Measurements from ENCODE around the gene MLNR. TPM values are rescaled to one million over a fixed set of nuclear protein-coding genes. Genes with fewer than 3 reads are reported as not detected.

Gene MLNR, protein sequence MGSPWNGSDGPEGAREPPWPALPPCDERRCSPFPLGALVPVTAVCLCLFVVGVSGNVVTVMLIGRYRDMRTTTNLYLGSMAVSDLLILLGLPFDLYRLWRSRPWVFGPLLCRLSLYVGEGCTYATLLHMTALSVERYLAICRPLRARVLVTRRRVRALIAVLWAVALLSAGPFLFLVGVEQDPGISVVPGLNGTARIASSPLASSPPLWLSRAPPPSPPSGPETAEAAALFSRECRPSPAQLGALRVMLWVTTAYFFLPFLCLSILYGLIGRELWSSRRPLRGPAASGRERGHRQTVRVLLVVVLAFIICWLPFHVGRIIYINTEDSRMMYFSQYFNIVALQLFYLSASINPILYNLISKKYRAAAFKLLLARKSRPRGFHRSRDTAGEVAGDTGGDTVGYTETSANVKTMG
- total RNA-seq (under 1 TPM in 1 of 2 donors, not detected in 1; 0.09 TPM), polyA plus RNA-seq (not detected)

DNA sequence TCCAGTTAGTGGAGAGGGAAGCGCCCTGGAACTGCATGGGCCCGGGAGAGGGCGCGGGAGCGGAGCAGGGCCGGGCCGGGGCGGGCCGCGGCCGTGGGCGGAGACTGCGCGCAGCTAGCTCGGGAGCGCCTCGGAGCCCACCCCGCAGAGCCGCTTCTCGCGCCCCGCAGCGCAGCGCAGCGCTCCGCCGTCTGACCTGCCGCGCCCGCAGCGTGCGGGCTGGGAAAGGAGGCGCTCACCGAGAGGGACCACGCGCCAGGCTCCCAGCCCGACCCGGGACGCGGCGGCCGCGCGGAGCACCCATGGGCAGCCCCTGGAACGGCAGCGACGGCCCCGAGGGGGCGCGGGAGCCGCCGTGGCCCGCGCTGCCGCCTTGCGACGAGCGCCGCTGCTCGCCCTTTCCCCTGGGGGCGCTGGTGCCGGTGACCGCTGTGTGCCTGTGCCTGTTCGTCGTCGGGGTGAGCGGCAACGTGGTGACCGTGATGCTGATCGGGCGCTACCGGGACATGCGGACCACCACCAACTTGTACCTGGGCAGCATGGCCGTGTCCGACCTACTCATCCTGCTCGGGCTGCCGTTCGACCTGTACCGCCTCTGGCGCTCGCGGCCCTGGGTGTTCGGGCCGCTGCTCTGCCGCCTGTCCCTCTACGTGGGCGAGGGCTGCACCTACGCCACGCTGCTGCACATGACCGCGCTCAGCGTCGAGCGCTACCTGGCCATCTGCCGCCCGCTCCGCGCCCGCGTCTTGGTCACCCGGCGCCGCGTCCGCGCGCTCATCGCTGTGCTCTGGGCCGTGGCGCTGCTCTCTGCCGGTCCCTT, at the start of gene MLNR:
Gene MLNR, plus strand, starts transcription at position 303 of the 820 bp plus-strand sequence. Its CDS starts 0 bp downstream, at position 303.
- 8% methylated on average over 111 of the region's 111 CpGs for WGBS
- no peak within 1 kb of the TSS for H3K27ac ChIP-seq (ENCODE audit: low read depth in 1 of 2, low read length in 2 of 2)
- DNase-seq (ENCODE audit: low spot score), result peak; percentile 40
- no peak within 1 kb of the TSS for H3K9ac ChIP-seq (ENCODE audit: low read depth in 1 of 2, low read length in 2 of 2)
- TF ChIP-seq, protein P1, sequence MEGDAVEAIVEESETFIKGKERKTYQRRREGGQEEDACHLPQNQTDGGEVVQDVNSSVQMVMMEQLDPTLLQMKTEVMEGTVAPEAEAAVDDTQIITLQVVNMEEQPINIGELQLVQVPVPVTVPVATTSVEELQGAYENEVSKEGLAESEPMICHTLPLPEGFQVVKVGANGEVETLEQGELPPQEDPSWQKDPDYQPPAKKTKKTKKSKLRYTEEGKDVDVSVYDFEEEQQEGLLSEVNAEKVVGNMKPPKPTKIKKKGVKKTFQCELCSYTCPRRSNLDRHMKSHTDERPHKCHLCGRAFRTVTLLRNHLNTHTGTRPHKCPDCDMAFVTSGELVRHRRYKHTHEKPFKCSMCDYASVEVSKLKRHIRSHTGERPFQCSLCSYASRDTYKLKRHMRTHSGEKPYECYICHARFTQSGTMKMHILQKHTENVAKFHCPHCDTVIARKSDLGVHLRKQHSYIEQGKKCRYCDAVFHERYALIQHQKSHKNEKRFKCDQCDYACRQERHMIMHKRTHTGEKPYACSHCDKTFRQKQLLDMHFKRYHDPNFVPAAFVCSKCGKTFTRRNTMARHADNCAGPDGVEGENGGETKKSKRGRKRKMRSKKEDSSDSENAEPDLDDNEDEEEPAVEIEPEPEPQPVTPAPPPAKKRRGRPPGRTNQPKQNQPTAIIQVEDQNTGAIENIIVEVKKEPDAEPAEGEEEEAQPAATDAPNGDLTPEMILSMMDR (IDR thresholded peaks at IDR 0.05; ENCODE audit: low read depth, low read length, missing input control), result peak; percentile 1
- TF ChIP-seq YY1 (IDR thresholded peaks at IDR 0.05), result no peak
- peaks cover under 1 to 18% (median 9%) of the 10 kb centered on the region in 4 donors for H3K4me1 ChIP-seq (ENCODE audit: control insufficient read depth in 4 of 4, insufficient read depth in 4 of 4, low read length in 3 of 4)
- peaks cover 0 to 3% (median 0%) of the 10 kb centered on the region in 4 donors for H3K9me3 ChIP-seq (ENCODE audit: control insufficient read depth in 4 of 4, low read length in 3 of 4)
- H3K27me3 ChIP-seq (ENCODE audit: control insufficient read depth in 4 of 4, insufficient read depth in 4 of 4, low read length in 3 of 4), result peaks cover 0 to 3% (median 0%) of the 10 kb centered on the region in 4 donors
- H3K4me3 ChIP-seq (ENCODE audit: low read depth in 1 of 3, low read length in 3 of 3), result peak within 1 kb of the TSS; percentile 50 to 64 (median 50)
- H3K36me3 ChIP-seq (ENCODE audit: control insufficient read depth in 4 of 4, insufficient read depth in 3 of 4, low read depth in 1 of 4, low read length in 3 of 4), result no peaks in the 10 kb centered on the region

DNA sequence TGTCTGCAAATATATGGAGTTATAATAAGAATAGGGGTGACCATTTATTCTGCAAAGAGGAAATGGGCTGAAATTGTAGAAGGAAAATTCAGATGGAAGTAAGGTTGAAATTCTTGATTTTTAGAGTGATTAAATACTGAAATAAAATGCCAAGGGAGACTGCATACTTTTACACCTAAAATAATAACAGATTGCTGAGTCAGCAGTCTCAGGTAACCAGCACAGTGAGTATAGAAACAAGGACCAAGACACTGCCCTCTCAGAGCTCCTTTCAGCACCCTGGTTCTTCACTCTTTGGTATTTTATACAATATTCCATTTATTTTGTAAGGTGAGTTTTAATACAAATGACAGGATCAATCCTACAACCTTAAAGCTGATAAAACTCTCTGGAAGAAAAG, 48.8 kb upstream of the MLNR start:
- Histone ChIP-seq H3K9me3 (ENCODE audit: control insufficient read depth in 4 of 4, low read length in 3 of 4) (no peaks in the 10 kb centered on the region), H3K4me3 (ENCODE audit: low read depth in 1 of 3, low read length in 3 of 3) (no peak overlapping the region), H3K36me3 (ENCODE audit: control insufficient read depth in 4 of 4, insufficient read depth in 3 of 4, low read depth in 1 of 4, low read length in 3 of 4) (peaks cover 3 to 38% (median 27%) of the 10 kb centered on the region in 4 donors), H3K27me3 (ENCODE audit: control insufficient read depth in 4 of 4, insufficient read depth in 4 of 4, low read length in 3 of 4) (no peaks in the 10 kb centered on the region), H3K9ac (ENCODE audit: low read depth in 1 of 2, low read length in 2 of 2) (no peak overlapping the region), H3K4me1 (ENCODE audit: control insufficient read depth in 4 of 4, insufficient read depth in 4 of 4, low read length in 3 of 4) (no peaks in the 10 kb centered on the region), H3K27ac (ENCODE audit: low read depth in 1 of 2, low read length in 2 of 2) (no peak overlapping the region)
- no peak for DNase-seq (ENCODE audit: low spot score)
- no peak for TF ChIP-seq FOXA1 (IDR thresholded peaks at IDR 0.05)
- no peak for TF ChIP-seq GABPA (IDR thresholded peaks at IDR 0.05 in 1 of 2, conservative IDR thresholded peaks at IDR 0.05 in 1 of 2)
- TF ChIP-seq, protein P2, sequence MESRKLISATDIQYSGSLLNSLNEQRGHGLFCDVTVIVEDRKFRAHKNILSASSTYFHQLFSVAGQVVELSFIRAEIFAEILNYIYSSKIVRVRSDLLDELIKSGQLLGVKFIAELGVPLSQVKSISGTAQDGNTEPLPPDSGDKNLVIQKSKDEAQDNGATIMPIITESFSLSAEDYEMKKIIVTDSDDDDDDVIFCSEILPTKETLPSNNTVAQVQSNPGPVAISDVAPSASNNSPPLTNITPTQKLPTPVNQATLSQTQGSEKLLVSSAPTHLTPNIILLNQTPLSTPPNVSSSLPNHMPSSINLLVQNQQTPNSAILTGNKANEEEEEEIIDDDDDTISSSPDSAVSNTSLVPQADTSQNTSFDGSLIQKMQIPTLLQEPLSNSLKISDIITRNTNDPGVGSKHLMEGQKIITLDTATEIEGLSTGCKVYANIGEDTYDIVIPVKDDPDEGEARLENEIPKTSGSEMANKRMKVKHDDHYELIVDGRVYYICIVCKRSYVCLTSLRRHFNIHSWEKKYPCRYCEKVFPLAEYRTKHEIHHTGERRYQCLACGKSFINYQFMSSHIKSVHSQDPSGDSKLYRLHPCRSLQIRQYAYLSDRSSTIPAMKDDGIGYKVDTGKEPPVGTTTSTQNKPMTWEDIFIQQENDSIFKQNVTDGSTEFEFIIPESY (IDR thresholded peaks at IDR 0.05), result no peak
- TF ChIP-seq HNF4A (conservative IDR thresholded peaks at IDR 0.05), result no peak
- TF ChIP-seq, protein P3, sequence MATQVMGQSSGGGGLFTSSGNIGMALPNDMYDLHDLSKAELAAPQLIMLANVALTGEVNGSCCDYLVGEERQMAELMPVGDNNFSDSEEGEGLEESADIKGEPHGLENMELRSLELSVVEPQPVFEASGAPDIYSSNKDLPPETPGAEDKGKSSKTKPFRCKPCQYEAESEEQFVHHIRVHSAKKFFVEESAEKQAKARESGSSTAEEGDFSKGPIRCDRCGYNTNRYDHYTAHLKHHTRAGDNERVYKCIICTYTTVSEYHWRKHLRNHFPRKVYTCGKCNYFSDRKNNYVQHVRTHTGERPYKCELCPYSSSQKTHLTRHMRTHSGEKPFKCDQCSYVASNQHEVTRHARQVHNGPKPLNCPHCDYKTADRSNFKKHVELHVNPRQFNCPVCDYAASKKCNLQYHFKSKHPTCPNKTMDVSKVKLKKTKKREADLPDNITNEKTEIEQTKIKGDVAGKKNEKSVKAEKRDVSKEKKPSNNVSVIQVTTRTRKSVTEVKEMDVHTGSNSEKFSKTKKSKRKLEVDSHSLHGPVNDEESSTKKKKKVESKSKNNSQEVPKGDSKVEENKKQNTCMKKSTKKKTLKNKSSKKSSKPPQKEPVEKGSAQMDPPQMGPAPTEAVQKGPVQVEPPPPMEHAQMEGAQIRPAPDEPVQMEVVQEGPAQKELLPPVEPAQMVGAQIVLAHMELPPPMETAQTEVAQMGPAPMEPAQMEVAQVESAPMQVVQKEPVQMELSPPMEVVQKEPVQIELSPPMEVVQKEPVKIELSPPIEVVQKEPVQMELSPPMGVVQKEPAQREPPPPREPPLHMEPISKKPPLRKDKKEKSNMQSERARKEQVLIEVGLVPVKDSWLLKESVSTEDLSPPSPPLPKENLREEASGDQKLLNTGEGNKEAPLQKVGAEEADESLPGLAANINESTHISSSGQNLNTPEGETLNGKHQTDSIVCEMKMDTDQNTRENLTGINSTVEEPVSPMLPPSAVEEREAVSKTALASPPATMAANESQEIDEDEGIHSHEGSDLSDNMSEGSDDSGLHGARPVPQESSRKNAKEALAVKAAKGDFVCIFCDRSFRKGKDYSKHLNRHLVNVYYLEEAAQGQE (IDR thresholded peaks at IDR 0.05), result no peak
- TF ChIP-seq EGR1 (IDR thresholded peaks at IDR 0.05; ENCODE audit: low read depth in 2 of 2), result no peak
- TF ChIP-seq, protein P4, sequence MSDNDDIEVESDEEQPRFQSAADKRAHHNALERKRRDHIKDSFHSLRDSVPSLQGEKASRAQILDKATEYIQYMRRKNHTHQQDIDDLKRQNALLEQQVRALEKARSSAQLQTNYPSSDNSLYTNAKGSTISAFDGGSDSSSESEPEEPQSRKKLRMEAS (IDR thresholded peaks at IDR 0.05), result no peak
- no peak for TF ChIP-seq NR2F2 (IDR thresholded peaks at IDR 0.05)
- TF ChIP-seq RAD21 (IDR thresholded peaks at IDR 0.05), result no peak
- no peak for TF ChIP-seq JUND (IDR thresholded peaks at IDR 0.05)

Data from liver (tissue), 9 donors.